Measurements from ENCODE around the gene NOXO1. TPM values are rescaled to one million over a fixed set of nuclear protein-coding genes. Genes with fewer than 3 reads are reported as not detected.

NOXO1 gene
- total RNA-seq, 1 experiment from 2014 or later: not detected

- DNase-seq (ENCODE audit: low spot score): no peak
These were observed 1.8 kb downstream of the NOXO1 start for GRCh38 chr16:1979271-1980029.

- DNase-seq (ENCODE audit: low spot score): no peak
These were observed 2.7 kb downstream of the NOXO1 start for GRCh38 chr16:1978476-1979120.

- DNase-seq (ENCODE audit: low spot score): no peak
These were observed 3.4 kb downstream of the NOXO1 start for GRCh38 chr16:1977875-1978268.

GRCh38 chr16:1976951-1977874, 4.1 kb downstream of the NOXO1 start:
- no peak for DNase-seq (ENCODE audit: low spot score)

- no peak for DNase-seq (ENCODE audit: low spot score)
These were observed 5.1 kb downstream of the NOXO1 start for GRCh38 chr16:1976216-1976520.

GRCh38 chr16:1975432-1976215, 5.6 kb downstream of the NOXO1 start:
- no peak for DNase-seq (ENCODE audit: low spot score)

DNA sequence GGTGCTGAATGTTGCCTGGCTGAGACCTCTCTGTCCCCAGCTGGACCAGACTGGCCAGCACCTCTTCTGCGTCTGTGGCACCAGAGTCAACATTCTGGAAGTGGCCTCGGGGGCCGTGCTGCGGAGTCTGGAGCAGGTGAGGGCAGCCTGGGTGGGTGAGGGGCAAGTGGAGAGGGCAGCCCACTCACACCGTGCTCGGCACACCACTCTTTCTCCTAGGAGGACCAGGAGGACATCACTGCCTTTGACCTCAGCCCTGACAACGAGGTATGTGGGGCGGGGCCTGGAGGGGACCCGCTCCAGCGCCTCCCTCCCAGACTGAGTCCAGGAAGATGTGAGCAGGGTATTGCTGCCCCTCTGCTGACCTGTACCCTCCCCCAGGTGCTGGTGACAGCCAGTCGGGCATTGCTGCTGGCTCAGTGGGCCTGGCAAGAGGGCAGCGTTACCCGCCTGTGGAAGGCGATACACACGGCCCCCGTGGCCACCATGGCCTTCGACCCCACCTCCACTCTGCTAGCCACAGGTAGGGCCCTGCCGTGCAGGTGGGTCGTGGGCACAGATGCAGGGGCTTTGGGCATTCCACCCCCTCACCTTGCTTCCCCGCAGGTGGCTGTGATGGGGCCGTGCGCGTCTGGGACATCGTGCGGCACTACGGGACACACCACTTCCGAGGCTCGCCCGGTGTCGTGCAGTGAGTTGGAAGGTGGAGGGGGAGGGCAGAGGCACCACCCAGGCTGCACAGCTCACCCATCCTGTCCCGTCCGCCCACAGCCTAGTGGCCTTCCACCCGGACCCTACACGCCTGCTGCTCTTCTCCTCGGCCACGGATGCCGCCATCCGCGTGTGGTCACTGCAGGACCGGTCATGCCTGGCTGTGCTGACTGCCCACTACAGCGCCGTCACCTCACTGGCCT, 6.9 kb downstream of the NOXO1 start:
- DNase-seq (ENCODE audit: low spot score): no peak

DNA sequence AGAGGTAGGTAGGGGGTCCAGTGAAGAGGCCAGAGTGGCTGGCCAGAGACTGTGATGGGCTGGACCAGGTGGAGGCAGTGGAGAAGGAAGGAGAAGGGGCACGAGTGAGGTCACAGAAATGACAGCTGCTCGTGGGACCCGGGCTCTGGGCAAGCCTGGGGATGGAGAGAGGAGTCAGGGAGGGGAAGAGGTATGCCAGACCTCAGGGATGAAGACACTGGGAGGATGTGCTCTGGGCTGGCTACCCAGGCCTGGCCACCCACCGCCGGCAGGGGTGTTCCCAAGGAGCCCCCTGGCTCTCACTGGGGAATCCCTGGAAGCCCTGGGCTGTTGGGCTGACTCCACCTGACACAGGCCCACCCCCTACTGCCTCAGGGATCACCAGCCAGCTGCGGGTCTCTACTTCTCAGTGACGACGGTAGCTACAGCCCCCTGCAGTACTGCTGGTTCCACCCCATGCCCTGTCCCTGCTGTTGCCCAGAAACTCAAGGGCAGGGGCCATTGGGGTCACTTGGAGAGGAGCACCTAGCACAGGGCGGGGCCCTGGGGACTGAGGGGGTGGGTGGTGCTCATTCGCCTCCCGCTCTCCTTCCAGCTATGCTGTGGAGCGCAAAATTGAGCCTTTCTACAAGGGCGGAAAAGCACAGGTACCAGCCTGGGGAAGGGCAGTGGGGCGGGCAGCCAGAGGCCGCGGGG, 7.7 kb downstream of the NOXO1 start:
- no peak for DNase-seq (ENCODE audit: low spot score)

GRCh38 chr16:1972490-1972877, 8.8 kb downstream of the NOXO1 start:
- no peak for DNase-seq (ENCODE audit: low spot score)

DNA sequence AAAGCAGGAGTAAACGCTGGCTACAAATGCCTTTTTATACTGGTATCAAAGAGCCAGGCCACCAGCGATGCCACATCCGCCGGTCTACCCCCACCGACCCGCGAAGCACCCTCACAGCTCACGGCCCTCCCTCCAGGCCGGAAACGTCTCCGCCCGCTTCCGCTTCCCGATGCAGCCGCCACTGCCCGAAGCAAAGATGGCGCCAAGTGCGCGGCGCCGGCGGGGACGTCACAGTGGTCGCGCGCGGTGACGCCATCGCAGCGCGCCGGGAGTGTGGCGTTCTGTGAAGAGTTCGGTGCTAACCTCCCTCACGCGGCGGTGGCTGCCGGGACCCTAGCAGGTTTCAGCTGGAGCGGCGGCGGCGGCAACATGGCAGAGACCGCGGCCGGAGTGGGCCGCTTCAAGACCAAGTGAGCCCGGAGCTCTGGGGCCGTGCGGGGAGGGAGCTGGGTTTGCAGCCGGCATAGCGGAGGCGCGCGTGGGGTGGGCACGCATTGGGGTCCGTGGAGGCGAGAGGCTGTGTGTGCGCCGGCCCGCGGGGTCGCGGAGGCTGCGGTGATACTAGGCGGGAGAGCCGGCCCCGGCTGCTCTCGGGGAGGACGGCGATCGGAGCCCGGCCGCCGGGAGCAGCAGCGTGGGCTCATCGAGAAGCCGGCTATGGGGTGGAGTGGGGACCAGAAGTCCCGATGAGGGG, 9.3 kb downstream of the NOXO1 start, which contains the start of gene TBL3:
Gene TBL3 (plus strand): TSS at position 258 of the 694 bp plus-strand sequence. CDS start 112 bp downstream, at position 370.
- peak; percentile 91 for DNase-seq (ENCODE audit: low spot score)

DNA sequence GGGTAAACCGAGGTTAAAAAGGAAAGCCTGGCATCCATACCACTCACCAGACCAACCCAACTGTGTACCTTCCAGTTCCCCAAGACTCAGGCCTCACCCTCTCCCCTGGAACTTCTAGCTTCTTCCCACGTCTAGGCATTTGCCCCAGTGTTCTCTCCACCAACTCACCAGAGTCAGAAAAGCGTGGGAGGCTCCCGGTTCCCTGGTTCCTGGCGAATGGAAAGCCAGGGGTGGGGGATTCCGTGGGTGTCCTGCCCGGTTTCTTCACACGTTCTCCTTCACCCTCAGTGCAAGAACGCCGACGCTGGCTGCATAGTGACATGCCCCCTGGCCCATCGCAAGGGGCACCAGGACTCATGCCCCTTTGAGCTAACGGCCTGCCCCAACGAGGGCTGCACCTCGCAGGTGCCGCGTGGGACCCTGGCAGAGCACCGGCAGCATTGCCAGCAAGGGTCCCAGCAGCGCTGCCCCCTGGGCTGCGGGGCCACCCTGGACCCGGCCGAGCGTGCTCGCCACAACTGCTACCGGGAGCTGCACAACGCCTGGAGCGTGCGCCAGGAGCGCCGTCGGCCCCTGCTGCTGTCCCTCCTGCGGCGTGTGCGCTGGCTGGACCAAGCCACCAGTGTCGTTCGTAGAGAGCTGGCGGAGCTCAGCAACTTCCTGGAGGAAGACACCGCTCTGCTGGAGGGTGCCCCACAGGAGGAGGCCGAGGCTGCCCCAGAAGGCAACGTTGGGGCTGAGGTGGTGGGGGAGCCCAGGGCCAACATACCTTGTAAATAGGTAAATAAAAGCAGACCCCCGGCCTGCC, 12.9 kb downstream of the NOXO1 start:
- DNase-seq (ENCODE audit: low spot score): no peak

- DNase-seq (ENCODE audit: low spot score): no peak
These were observed 14.8 kb downstream of the NOXO1 start, which contains the start of gene RNF151 for GRCh38 chr16:1966460-1966859. Gene RNF151 (plus strand): TSS chr16:1966856. CDS start chr16:1966882, 26 bp downstream.

- DNase-seq (ENCODE audit: low spot score): no peak
These were observed 15.8 kb downstream of the NOXO1 start for GRCh38 chr16:1965396-1966001.

- peak; percentile 96 for DNase-seq (ENCODE audit: low spot score)
These were observed 16.5 kb downstream of the NOXO1 start, which contains the start of gene RPS2 for GRCh38 chr16:1964506-1965395. Gene RPS2 (minus strand): TSS chr16:1964826. CDS start chr16:1964625, 201 bp downstream.

DNA sequence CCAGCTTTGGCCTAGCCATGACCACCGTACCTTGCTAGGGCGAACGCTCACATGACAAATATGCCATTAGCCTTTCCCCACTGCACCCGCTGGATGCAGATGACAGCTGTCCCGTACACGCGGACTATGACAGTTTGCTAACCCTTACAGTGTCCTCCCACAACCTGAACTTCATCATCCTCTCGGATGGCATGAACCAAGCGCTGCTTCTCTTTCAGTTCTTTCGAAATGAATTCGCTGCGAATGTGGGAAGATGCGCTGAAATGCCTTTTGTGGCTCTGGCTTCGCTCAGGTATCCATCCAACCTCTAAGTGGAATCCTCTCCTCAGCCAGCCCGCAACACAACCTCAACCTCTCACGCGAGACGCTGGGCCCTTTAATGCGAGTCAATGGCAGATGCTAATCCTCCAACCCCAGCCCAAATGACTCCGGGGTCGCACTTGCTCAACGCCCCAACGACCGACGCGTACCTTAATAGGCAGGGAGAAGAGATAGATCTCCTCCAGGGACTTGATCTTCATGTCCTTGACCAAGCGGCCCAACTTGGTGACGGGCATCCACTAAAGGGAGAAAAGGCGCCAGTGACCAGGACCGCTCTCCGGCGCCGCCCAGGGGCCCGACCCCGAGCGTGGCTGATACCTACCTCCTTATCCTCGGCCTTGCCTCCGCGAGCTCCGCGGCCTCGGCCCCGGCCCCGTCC, 17.3 kb downstream of the NOXO1 start:
- no peak for DNase-seq (ENCODE audit: low spot score)
